HG03039 (cell line): Measurements from ENCODE around the gene CYP4F2.
A peak's percentile ranks its signal among the peaks of the same experiment; 100 is the strongest.
"Not testable (repeated sequence)": the region's sequence is repeated elsewhere in the genome, so short reads cannot be mapped to it uniquely, and the experiment has no call there.

Experiments
- ATAC-seq: cut with Tn5 transposase; IDR thresholded peaks from one replicate; pipeline ENCODE4 v1.9.1; 2021; ENCODE audit warnings: mild to moderate bottlenecking, moderate library complexity; ENCODE audit not compliant: unreplicated experiment

CYP4F2 gene

GRCh38 chr19:15860522-15860921 is 37.4 kb downstream of the CYP4F2 start:
- ATAC-seq: no peak

- no peak for ATAC-seq
These were observed 38.7 kb downstream of the CYP4F2 start for GRCh38 chr19:15859187-15859586.

- no peak for ATAC-seq
These were observed 47.5 kb downstream of the CYP4F2 start for GRCh38 chr19:15850385-15850784.

GRCh38 chr19:15846923-15847322 is 51.0 kb downstream of the CYP4F2 start:
- ATAC-seq: no peak

GRCh38 chr19:15843894-15844222 is 54.0 kb downstream of the CYP4F2 start:
- not testable (repeated sequence) for ATAC-seq

- no peak for ATAC-seq
These were observed 54.5 kb downstream of the CYP4F2 start for GRCh38 chr19:15843203-15843893.

GRCh38 chr19:15841875-15842569 is 55.9 kb downstream of the CYP4F2 start:
- no peak for ATAC-seq

GRCh38 chr19:15840833-15841232 is 57.0 kb downstream of the CYP4F2 start:
- ATAC-seq: no peak

GRCh38 chr19:15839888-15840287 is 58.0 kb downstream of the CYP4F2 start:
- not testable (repeated sequence) for ATAC-seq

- no peak for ATAC-seq
These were observed 59.5 kb downstream of the CYP4F2 start for GRCh38 chr19:15838351-15838750.

- no peak for ATAC-seq
These were observed 60.6 kb downstream of the CYP4F2 start for GRCh38 chr19:15837221-15837731.

- ATAC-seq: peak; percentile 93
These were observed 61.3 kb downstream of the CYP4F2 start for GRCh38 chr19:15836330-15837220.

GRCh38 chr19:15835565-15836329 is 62.1 kb downstream of the CYP4F2 start:
- not testable (repeated sequence) for ATAC-seq

GRCh38 chr19:15834232-15834631 is 63.6 kb downstream of the CYP4F2 start:
- not testable (repeated sequence) for ATAC-seq

GRCh38 chr19:15831626-15832025 is 66.2 kb downstream of the CYP4F2 start:
- no peak for ATAC-seq

- no peak for ATAC-seq
These were observed 68.1 kb downstream of the CYP4F2 start for GRCh38 chr19:15829786-15830185.

GRCh38 chr19:15829306-15829698 is 68.6 kb downstream of the CYP4F2 start:
- no peak for ATAC-seq

GRCh38 chr19:15828611-15829305 is 69.1 kb downstream of the CYP4F2 start:
- not testable (repeated sequence) for ATAC-seq

- no peak for ATAC-seq
These were observed 69.7 kb downstream of the CYP4F2 start for GRCh38 chr19:15828121-15828610.
